Esophagus muscularis mucosa (tissue), 4 donors: Measurements from ENCODE around the gene MELTF. TPM values are rescaled to one million over a fixed set of nuclear protein-coding genes. Genes with fewer than 3 reads are reported as not detected.

Source experiments
- DNase-seq: peaks from one replicate; pipeline ENCODE4 v3.0.0-alpha.2; 2017; ENCODE audit errors: extremely low spot score
- H3K27ac ChIP-seq, 4 donors: fragments of 200-600 bp; sonication (generic); replicated peaks in 1 of 4; 1 replicate in 3 of 4; 2 replicates in 1 of 4; pipeline ENCODE4 v1.5.1; 2016 to 2019; ENCODE audit warnings: mild to moderate bottlenecking in 1 of 4
- H3K27me3 ChIP-seq, 4 donors: fragments of 200-600 bp; sonication (generic); one replicate each; pipeline versions ENCODE4 v1.5.1 to v1.6.0; 2016 to 2019
- H3K36me3 ChIP-seq, 4 donors: fragments of 200-600 bp; sonication (generic); one replicate each; pipeline ENCODE4 v1.5.1; 2016 to 2019
- H3K4me1 ChIP-seq, 4 donors: fragments of 200-600 bp; sonication (generic); one replicate each; pipeline ENCODE4 v1.5.1; 2016 to 2019
- H3K4me3 ChIP-seq, 4 donors: fragments of 200-600 bp; sonication (generic); 1 replicate in 2 of 4; 2 replicates in 2 of 4; pipeline ENCODE4 v1.5.1; 2016 to 2019; ENCODE audit warnings: mild to moderate bottlenecking in 4 of 4, moderate library complexity in 1 of 4
- H3K9me3 ChIP-seq, 4 donors: fragments of 200-600 bp; sonication (generic); 1 replicate in 3 of 4; 2 replicates in 1 of 4; pipeline ENCODE4 v1.5.1; 2016 to 2019
- EP300 ChIP-seq: sonication (generic); formaldehyde crosslinking; IDR thresholded peaks from one replicate; pipeline ENCODE4 v1.6.1; 2017; ENCODE audit warnings: antibody characterized with exemption
- POLR2A ChIP-seq: fragments of 450-650 bp; IDR thresholded peaks from one replicate; pipeline ENCODE4 v1.6.1; 2017; ENCODE audit warnings: antibody characterized with exemption, moderate library complexity, mild to moderate bottlenecking, low read depth
- POLR2AphosphoS5 ChIP-seq, 2 donors: sonication (generic); formaldehyde crosslinking; IDR thresholded peaks; one replicate each; pipeline ENCODE4 v1.6.1; 2017; ENCODE audit warnings: antibody characterized with exemption in 2 of 2
- WGBS: methylation state at CpG from one replicate; pipeline ENCODE4 v1.1.5; 2018; 5-methylcytosine and 5-hydroxymethylcytosine counted together
- intact Hi-C: fragments of 100-400 bp; cut with DNase I; formaldehyde crosslinking; loops from one replicate; pipeline ENCODE4 v1.15.1; 2023
- total RNA-seq, 4 donors: library from RNA; depleted of rRNA; stranded (reverse); fragments of >200 nt; gene quantifications; one replicate each; pipeline versions ENCODE4 v1.1.0 to v1.2.1, GENCODE V29; 2016
- TF ChIP-seq, protein P1 (sequence below), 3 experiments: fragments of 200-600 bp in 2 of 3; fragments of 450-650 bp in 1 of 3; sonication (generic) in 2 of 3; IDR thresholded peaks; one replicate each; pipeline ENCODE4 v1.5.1; 2017 to 2019; ENCODE audit warnings: antibody characterized with exemption in 3 of 3, mild to moderate bottlenecking in 2 of 3, moderate library complexity in 1 of 3

Gene MELTF
- total RNA-seq, 4 donors from 2014 or later = 3.6 to 9.1 (median 4.5) TPM

- peaks cover 0 to 4% (median 0%) of the 10 kb centered on the region in 4 donors for H3K27me3 ChIP-seq
- H3K27ac ChIP-seq = peak overlapping the region; percentile 80 to 86 (median 83)
- peak overlapping the region; percentile 62 to 82 (median 74) for H3K4me3 ChIP-seq
- TF ChIP-seq EP300 (no peak), POLR2AphosphoS5 (IDR thresholded peaks at IDR 0.05) (no peak), POLR2A (no peak)
- TF ChIP-seq, protein P1, sequence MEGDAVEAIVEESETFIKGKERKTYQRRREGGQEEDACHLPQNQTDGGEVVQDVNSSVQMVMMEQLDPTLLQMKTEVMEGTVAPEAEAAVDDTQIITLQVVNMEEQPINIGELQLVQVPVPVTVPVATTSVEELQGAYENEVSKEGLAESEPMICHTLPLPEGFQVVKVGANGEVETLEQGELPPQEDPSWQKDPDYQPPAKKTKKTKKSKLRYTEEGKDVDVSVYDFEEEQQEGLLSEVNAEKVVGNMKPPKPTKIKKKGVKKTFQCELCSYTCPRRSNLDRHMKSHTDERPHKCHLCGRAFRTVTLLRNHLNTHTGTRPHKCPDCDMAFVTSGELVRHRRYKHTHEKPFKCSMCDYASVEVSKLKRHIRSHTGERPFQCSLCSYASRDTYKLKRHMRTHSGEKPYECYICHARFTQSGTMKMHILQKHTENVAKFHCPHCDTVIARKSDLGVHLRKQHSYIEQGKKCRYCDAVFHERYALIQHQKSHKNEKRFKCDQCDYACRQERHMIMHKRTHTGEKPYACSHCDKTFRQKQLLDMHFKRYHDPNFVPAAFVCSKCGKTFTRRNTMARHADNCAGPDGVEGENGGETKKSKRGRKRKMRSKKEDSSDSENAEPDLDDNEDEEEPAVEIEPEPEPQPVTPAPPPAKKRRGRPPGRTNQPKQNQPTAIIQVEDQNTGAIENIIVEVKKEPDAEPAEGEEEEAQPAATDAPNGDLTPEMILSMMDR (IDR thresholded peaks at IDR 0.05) = no peak
- H3K9me3 ChIP-seq = no peaks in the 10 kb centered on the region
- no peak for DNase-seq
- WGBS = 39% methylated on average over 25 of the region's 61 CpGs
- H3K4me1 ChIP-seq = peaks cover 5 to 21% (median 19%) of the 10 kb centered on the region in 4 donors
- no peaks in the 10 kb centered on the region for H3K36me3 ChIP-seq
- intact Hi-C loops = loop anchor here (10.0 kb wide), 1 partner anchor 181 kb away; no protein-coding TSS in a partner anchor
These were observed 25.9 kb downstream of the MELTF start for GRCh38 chr3:197003461-197004385.

DNA sequence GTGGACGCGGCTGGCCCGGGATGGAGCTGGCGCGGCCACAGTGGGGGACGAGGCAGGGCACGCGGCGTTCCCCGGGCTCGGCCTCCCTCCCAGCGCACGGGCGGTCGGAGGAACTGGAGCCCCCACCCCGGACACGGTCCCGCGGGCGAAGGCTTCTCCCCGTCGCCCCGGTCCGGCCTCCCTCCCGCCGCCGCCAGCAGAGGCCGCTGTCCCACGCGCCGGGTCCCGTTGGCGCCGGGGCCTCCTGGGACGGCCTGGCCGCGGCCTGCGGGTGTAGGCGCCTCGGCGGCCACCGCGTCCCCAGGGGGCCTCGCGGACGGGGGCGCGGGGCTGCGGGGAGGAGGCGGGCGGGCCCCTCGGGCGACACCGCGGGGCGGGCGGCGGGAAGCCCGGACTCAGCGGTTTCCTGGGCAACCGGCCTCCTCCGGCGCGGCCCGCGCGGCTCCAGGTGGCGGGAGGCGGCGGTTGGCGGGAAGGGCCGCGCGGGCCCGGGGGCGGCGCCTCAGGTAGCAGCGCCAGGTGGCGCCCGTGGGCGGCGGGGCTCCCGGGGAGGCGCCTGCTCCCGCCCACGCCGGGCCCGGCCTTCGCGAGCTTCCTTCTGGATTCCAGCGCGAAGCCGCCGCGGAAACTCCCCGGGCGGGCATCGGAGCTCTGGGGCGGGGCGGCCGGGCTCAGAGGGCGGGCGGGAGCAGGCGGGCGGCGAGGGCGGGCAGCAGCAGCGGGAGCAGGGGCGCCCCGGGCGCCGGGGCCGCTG is 26.7 kb downstream of the MELTF start:
- Histone ChIP-seq H3K9me3 (no peaks in the 10 kb centered on the region), H3K27ac (peak overlapping the region; percentile 80 to 86 (median 83)), H3K27me3 (no peaks in the 10 kb centered on the region), H3K36me3 (no peaks in the 10 kb centered on the region), H3K4me3 (peak overlapping the region; percentile 62 to 82 (median 74)), H3K4me1 (peaks cover 5 to 21% (median 19%) of the 10 kb centered on the region in 4 donors)
- no peak for DNase-seq
- intact Hi-C loops = loop anchor here (10.0 kb wide), 1 partner anchor 182 kb away; no protein-coding TSS in a partner anchor
- 0% methylated on average over 11 of the region's 113 CpGs for WGBS
- TF ChIP-seq POLR2A = no peak
- TF ChIP-seq, protein P1 (IDR thresholded peaks at IDR 0.05) = peak; percentile 70 to 84 (median 83)
- no peak for TF ChIP-seq EP300
- no peak for TF ChIP-seq POLR2AphosphoS5 (IDR thresholded peaks at IDR 0.05)

DNA sequence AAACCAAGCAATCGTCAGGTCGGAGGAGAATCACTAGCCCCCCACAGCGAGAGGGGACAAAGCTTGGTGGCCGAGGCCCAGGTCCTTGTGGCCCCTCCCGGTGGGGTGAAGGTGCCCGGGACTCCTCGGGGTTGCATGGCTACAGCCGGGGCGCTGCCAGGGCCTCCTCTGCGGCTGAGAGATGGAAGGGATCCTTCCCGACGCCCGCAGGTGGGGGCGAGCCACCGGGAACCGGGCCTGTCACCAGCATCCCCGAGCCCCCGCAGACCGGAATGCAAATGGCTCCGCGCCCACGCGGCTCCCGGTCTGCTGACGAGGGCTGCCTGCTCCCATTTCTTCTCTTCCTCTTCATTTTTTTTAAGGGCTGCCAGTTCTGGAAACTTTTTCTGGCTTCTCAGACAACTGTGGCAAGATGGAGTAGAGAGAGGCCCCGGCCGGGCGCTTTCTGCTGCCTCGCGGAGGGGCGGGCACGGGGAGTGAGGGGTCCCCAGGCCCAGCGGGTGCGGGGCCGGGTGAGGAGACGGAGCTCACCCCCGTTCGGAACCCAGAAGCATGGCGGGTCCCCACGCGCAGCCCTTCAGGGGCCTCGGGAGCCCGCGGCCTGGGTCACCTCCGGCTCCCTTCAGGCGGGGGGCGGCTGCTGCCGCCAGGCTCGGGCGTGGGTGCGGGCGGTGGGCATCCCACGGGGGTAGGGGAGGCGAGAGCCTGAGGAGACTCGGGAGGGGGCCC is 27.5 kb downstream of the MELTF start:
- TF ChIP-seq POLR2A = no peak
- no peak for TF ChIP-seq EP300
- TF ChIP-seq POLR2AphosphoS5 (IDR thresholded peaks at IDR 0.05) = no peak
- TF ChIP-seq, protein P1 (IDR thresholded peaks at IDR 0.05) = no peak
- DNase-seq = no peak

More for the DNA sequence above, 27.5 kb downstream of the MELTF start:
- peaks cover 5 to 21% (median 19%) of the 10 kb centered on the region in 4 donors for H3K4me1 ChIP-seq
- peak overlapping the region; percentile 80 to 86 (median 83) for H3K27ac ChIP-seq
- intact Hi-C loops = loop anchor here (10.0 kb wide), 1 partner anchor 183 kb away; no protein-coding TSS in a partner anchor
- 31% methylated on average over 24 of the region's 55 CpGs for WGBS
- peak overlapping the region; percentile 62 to 82 (median 74) for H3K4me3 ChIP-seq
- no peaks in the 10 kb centered on the region for H3K27me3 ChIP-seq
- H3K9me3 ChIP-seq = no peaks in the 10 kb centered on the region
- H3K36me3 ChIP-seq = no peaks in the 10 kb centered on the region
